Activated naive CD8-positive, alpha-beta T cell (primary cell): Measurements from ENCODE around the gene LRCH4.

Source experiments
- H3K27ac Mint-ChIP-seq: one replicate; pipeline ENCODE4 v1.8.0; 2021; ENCODE audit warnings: mixed read lengths
- H3K27me3 Mint-ChIP-seq: one replicate; pipeline ENCODE4 v1.8.0; 2021; ENCODE audit warnings: mixed read lengths
- H3K36me3 Mint-ChIP-seq: one replicate; pipeline ENCODE4 v1.8.0; 2021; ENCODE audit warnings: mixed read lengths
- H3K4me1 Mint-ChIP-seq: one replicate; pipeline ENCODE4 v1.8.0; 2021; ENCODE audit warnings: low read depth, mixed read lengths
- H3K4me3 Mint-ChIP-seq: one replicate; pipeline ENCODE4 v1.8.0; 2021; ENCODE audit warnings: mild to moderate bottlenecking, mixed read lengths
- H3K9me3 Mint-ChIP-seq: one replicate; pipeline ENCODE4 v1.8.0; 2021; ENCODE audit warnings: low read depth, mixed read lengths

LRCH4 gene

GRCh38 chr7:100578246-100579183, 7.4 kb downstream of the LRCH4 start:
- H3K27me3 Mint-ChIP-seq = no peaks in the 10 kb centered on the region
- H3K9me3 Mint-ChIP-seq = no peaks in the 10 kb centered on the region
- H3K36me3 Mint-ChIP-seq = peaks cover 2% of the 10 kb centered on the region
- H3K4me1 Mint-ChIP-seq = peaks cover 21% of the 10 kb centered on the region
- H3K4me3 Mint-ChIP-seq = no peak overlapping the region
- peak overlapping the region; percentile 16 for H3K27ac Mint-ChIP-seq

DNA sequence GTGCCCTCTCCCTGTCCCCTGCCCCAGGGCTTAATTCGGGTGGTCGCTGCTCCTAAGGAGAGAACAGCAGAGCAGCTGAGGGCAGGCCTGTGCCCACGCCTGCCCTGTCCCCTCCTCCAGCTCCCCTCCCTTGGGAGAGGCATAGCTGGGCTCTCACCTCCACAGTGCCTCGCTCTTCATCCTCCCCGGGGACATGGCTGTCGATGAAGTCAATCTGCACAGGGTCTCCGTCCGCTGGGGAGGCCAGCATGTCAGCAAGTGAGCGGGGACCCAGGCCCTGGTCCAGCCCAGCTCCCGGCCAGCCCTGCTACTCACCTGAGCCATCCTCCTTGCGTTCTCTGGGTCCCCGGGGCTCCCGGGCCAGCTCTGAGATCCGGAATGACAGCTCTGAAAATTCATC, 8.4 kb downstream of the LRCH4 start:
- Mint-ChIP-seq H3K36me3 (peaks cover 2% of the 10 kb centered on the region), H3K4me1 (peaks cover 11% of the 10 kb centered on the region), H3K27ac (no peak overlapping the region), H3K4me3 (no peak overlapping the region), H3K9me3 (no peaks in the 10 kb centered on the region), H3K27me3 (no peaks in the 10 kb centered on the region)

DNA sequence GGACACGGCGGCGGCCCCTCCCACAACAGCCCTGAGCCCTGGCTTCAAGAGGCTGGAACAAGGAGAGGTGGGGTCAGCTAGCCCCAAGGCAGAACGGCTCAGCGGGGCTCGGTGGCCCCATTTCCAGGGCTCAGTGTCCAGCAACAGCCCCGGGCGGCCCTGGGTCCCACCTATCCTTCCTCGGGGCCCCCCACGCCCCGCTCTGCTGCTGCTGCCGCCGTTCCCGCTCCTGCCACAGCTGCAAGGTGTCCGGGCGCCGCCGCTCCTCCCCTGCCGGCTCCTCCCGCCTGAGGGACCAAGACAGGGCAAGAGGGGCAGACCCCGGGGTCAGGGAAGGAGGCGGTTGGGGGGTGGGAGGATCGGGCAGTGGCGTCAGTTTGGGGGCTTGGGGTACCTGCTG, 8.8 kb downstream of the LRCH4 start:
- H3K9me3 Mint-ChIP-seq = no peaks in the 10 kb centered on the region
- H3K36me3 Mint-ChIP-seq = peaks cover 2% of the 10 kb centered on the region

DNA sequence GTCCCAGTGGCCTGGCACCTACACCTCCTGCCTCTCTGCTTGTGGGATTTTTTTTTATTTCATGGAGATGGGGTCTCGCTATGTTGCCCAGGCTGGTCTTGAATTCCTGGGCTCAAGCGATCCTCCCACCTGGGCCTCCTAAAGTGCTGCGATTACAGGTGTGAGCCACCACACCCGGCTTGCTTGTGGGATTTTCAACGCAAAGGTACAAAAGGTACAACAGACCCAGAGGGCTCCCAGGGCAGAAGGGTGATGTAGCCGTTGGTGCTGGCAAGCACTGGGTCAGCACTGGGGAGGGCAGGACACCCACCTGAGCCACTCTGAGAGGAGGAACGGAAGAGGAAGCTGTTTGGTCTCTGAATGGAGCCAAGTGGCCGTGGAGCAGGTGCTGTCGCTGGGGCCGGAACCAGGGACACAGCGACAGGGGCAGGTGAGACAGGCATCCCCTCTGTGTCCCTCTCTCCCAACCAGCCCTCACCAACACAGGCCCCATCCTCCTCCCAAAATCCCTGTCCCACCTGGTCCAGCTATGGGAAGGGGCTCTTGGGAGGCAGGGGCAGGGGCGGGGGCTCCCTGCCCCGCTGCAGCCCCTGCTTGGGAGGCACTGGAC, 9.4 kb downstream of the LRCH4 start:
- H3K36me3 Mint-ChIP-seq = peaks cover 2% of the 10 kb centered on the region
- no peak overlapping the region for H3K4me3 Mint-ChIP-seq
- no peaks in the 10 kb centered on the region for H3K27me3 Mint-ChIP-seq
- H3K27ac Mint-ChIP-seq = no peak overlapping the region
- H3K4me1 Mint-ChIP-seq = peaks cover 12% of the 10 kb centered on the region
- H3K9me3 Mint-ChIP-seq = no peaks in the 10 kb centered on the region

More for the DNA sequence above, 8.8 kb downstream of the LRCH4 start:
- Mint-ChIP-seq H3K4me3 (no peak overlapping the region), H3K27me3 (no peaks in the 10 kb centered on the region), H3K4me1 (peaks cover 11% of the 10 kb centered on the region), H3K27ac (no peak overlapping the region)

- H3K4me1 Mint-ChIP-seq = peaks cover 13% of the 10 kb centered on the region
Measured at GRCh38 chr7:100575746-100576383, 10.1 kb downstream of the LRCH4 start.

DNA sequence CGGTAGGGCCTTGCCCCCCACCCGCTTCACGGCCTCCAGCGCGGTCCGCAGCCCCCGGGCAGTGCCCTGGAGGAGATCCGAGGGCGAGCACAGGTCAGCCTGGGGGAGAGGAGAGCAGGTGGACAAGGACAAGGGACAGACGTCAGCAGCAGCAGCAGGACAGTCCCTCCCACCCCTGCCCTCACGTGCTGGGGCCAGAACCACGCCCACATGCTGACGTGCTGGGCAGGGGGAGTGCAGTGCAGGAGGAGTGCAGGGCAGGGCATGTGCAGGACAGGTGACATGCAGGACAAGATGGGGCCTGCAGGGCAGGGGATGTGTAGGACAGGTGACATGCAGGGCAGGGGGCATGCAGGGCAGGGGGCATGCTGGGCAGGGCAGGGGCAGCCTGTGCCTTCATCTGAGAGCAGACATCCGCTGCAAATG, 10.7 kb downstream of the LRCH4 start:
- Mint-ChIP-seq H3K27me3 (no peaks in the 10 kb centered on the region), H3K9me3 (no peaks in the 10 kb centered on the region), H3K4me1 (peaks cover 17% of the 10 kb centered on the region), H3K27ac (no peak overlapping the region), H3K4me3 (no peak overlapping the region), H3K36me3 (peaks cover 2% of the 10 kb centered on the region)

More at GRCh38 chr7:100575746-100576383, 10.1 kb downstream of the LRCH4 start:
- Mint-ChIP-seq H3K9me3 (no peaks in the 10 kb centered on the region), H3K27me3 (no peaks in the 10 kb centered on the region), H3K4me3 (no peak overlapping the region), H3K27ac (no peak overlapping the region), H3K36me3 (peaks cover 2% of the 10 kb centered on the region)

DNA sequence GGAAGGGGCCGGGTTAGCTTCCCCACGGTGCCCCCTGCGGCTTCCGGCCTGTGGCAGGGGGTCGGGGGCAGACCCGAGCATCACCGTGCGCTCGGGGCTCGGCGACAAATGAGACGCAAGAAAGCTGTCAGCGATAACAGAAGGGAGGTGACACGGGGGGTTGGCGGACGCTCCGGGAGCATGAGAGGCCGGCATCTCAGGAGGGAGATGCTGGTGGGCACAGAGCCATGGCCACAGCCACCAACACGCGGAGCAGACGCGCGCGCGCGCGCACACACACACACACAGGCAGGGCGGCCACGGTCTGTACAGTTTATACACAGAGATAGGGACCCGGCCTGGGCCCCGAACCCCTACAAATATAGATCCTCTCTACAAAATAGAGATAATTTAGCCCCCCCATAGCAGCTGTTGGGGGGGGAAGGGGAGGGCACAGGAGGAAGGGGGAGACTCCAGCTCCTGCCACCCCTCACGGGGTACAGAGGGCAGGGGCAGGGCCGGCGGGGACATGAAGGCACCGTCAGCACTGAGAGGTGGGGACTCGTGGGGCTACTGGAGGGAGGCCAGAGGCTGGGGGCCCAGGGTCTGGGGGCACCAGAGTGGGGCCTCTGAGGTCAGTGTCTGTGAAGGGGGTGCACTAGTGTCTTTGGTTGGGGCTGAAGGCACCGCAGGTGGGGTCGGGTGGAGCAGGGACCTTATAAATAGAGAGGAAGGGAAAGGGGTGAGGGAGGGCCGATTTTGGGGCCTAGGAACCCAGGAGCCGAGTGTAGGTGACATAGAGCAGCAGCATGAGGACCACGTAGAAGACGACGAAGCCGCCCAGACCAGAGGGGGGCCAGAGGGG, 11.3 kb downstream of the LRCH4 start:
- no peak overlapping the region for H3K27ac Mint-ChIP-seq
- peaks cover under 1% of the 10 kb centered on the region for H3K36me3 Mint-ChIP-seq
- no peaks in the 10 kb centered on the region for H3K27me3 Mint-ChIP-seq
- no peaks in the 10 kb centered on the region for H3K9me3 Mint-ChIP-seq
- H3K4me3 Mint-ChIP-seq = no peak overlapping the region
- peaks cover 17% of the 10 kb centered on the region for H3K4me1 Mint-ChIP-seq

GRCh38 chr7:100573691-100574361, 12.1 kb downstream of the LRCH4 start, which contains the start of gene SAP25:
TSS of gene SAP25 (minus strand) at chr7:100573900. CDS start at chr7:100573742, 158 bp downstream.
- no peaks in the 10 kb centered on the region for H3K27me3 Mint-ChIP-seq
- H3K9me3 Mint-ChIP-seq = no peaks in the 10 kb centered on the region
- no peak within 1 kb of the TSS for H3K27ac Mint-ChIP-seq
- no peak within 1 kb of the TSS for H3K4me3 Mint-ChIP-seq
- H3K36me3 Mint-ChIP-seq = no peaks in the 10 kb centered on the region
- peaks cover 22% of the 10 kb centered on the region for H3K4me1 Mint-ChIP-seq

GRCh38 chr7:100572949-100573675, 12.8 kb downstream of the LRCH4 start:
- Mint-ChIP-seq H3K9me3 (no peaks in the 10 kb centered on the region), H3K4me3 (no peak overlapping the region), H3K4me1 (peaks cover 27% of the 10 kb centered on the region), H3K36me3 (no peaks in the 10 kb centered on the region), H3K27me3 (no peaks in the 10 kb centered on the region), H3K27ac (no peak overlapping the region)

DNA sequence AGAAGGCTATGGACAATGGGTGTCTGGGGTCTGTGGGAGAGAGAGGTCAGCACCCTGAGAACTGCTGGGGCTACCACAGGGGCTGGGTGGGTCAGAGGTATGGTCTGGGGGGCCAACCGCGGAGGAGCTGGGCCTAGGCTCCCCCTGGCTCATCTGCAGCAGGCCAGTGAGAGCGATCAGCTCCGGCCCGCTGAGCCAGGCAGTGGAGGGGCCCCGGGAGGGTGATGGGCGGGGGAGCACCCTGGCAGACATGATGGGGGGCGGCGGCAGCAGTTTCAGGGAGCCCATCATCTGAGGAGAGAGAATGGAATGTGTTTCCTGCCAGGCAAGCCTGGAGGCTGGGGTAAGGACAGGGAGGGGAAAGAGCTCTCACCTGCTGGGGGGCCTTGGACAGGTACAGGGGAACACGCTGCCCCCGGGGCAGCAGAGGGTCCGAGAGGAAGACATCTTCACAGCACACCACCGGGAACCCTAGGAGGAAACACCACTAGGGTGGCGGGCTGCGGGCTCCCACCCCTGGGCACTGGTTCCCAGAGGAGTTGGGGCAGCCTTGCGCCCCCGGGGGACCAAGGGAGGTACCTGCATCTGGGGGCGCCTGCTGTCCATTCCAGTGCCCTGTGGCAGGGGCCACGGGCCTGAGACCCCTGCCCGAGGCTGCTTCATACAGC, 13.5 kb downstream of the LRCH4 start:
- peaks cover 32% of the 10 kb centered on the region for H3K4me1 Mint-ChIP-seq
- no peak overlapping the region for H3K27ac Mint-ChIP-seq
- no peaks in the 10 kb centered on the region for H3K36me3 Mint-ChIP-seq
- no peaks in the 10 kb centered on the region for H3K27me3 Mint-ChIP-seq
- no peak overlapping the region for H3K4me3 Mint-ChIP-seq
- no peaks in the 10 kb centered on the region for H3K9me3 Mint-ChIP-seq

GRCh38 chr7:100571829-100572116, 14.2 kb downstream of the LRCH4 start:
- peak overlapping the region; percentile 9 for H3K4me3 Mint-ChIP-seq

GRCh38 chr7:100570954-100571828, 14.7 kb downstream of the LRCH4 start:
- no peak overlapping the region for H3K27ac Mint-ChIP-seq
- H3K27me3 Mint-ChIP-seq = no peaks in the 10 kb centered on the region
- H3K36me3 Mint-ChIP-seq = no peaks in the 10 kb centered on the region
- peak overlapping the region; percentile 27 for H3K4me3 Mint-ChIP-seq
- H3K9me3 Mint-ChIP-seq = no peaks in the 10 kb centered on the region
- peaks cover 34% of the 10 kb centered on the region for H3K4me1 Mint-ChIP-seq

More at GRCh38 chr7:100571829-100572116, 14.2 kb downstream of the LRCH4 start:
- no peaks in the 10 kb centered on the region for H3K9me3 Mint-ChIP-seq
- H3K27me3 Mint-ChIP-seq = no peaks in the 10 kb centered on the region
- no peaks in the 10 kb centered on the region for H3K36me3 Mint-ChIP-seq
- H3K27ac Mint-ChIP-seq = no peak overlapping the region
- H3K4me1 Mint-ChIP-seq = peaks cover 32% of the 10 kb centered on the region
